GM12865 (cell line): ENCODE measurements around the gene JMJD1C.

ENCODE experiments used
- DNase-seq: peaks from one replicate; pipeline ENCODE4 v3.0.0; 2010; ENCODE audit warnings: low read depth
- H3K4me3 ChIP-seq: 2 replicates; pipeline ENCODE4 v1.5.1; 2011; ENCODE audit warnings: mild to moderate bottlenecking, low read depth, low read length, control low read depth
- CTCF ChIP-seq: IDR thresholded peaks from 2 replicates; pipeline ENCODE4 v1.5.1; 2011; ENCODE audit warnings: low read length, control low read depth, low read depth, inconsistent platforms; ENCODE audit not compliant: insufficient read depth; ENCODE audit errors: missing control alignments

JMJD1C gene

GRCh38 chr10:63208986-63209385 is 256.8 kb downstream of the JMJD1C start:
- DNase-seq = no peak
- H3K4me3 ChIP-seq = no peak overlapping the region
- no peak for TF ChIP-seq CTCF

- H3K4me3 ChIP-seq = peak overlapping the region; percentile 23
- DNase-seq = peak; percentile 80
- no peak for TF ChIP-seq CTCF
Observed at GRCh38 chr10:63206997-63207811, 258.6 kb downstream of the JMJD1C start.

- TF ChIP-seq CTCF = no peak
- peak; percentile 57 for DNase-seq
- H3K4me3 ChIP-seq = peak overlapping the region; percentile 23
Observed at GRCh38 chr10:63206576-63206975, 259.2 kb downstream of the JMJD1C start.

- peak overlapping the region; percentile 54 for H3K4me3 ChIP-seq
- TF ChIP-seq CTCF = no peak
Observed at GRCh38 chr10:63205421-63205820, 260.4 kb downstream of the JMJD1C start.

GRCh38 chr10:63204667-63205391 is 260.9 kb downstream of the JMJD1C start:
- no peak for TF ChIP-seq CTCF
- DNase-seq = peak; percentile 23
- peak overlapping the region; percentile 54 for H3K4me3 ChIP-seq

More at GRCh38 chr10:63205421-63205820, 260.4 kb downstream of the JMJD1C start:
- no peak for DNase-seq

GRCh38 chr10:63201118-63201517 is 264.7 kb downstream of the JMJD1C start:
- no peak for TF ChIP-seq CTCF
- no peak for DNase-seq
- H3K4me3 ChIP-seq = no peak overlapping the region
